ENCODE results near the gene SPSB3.

The SPSB3 gene

DNA sequence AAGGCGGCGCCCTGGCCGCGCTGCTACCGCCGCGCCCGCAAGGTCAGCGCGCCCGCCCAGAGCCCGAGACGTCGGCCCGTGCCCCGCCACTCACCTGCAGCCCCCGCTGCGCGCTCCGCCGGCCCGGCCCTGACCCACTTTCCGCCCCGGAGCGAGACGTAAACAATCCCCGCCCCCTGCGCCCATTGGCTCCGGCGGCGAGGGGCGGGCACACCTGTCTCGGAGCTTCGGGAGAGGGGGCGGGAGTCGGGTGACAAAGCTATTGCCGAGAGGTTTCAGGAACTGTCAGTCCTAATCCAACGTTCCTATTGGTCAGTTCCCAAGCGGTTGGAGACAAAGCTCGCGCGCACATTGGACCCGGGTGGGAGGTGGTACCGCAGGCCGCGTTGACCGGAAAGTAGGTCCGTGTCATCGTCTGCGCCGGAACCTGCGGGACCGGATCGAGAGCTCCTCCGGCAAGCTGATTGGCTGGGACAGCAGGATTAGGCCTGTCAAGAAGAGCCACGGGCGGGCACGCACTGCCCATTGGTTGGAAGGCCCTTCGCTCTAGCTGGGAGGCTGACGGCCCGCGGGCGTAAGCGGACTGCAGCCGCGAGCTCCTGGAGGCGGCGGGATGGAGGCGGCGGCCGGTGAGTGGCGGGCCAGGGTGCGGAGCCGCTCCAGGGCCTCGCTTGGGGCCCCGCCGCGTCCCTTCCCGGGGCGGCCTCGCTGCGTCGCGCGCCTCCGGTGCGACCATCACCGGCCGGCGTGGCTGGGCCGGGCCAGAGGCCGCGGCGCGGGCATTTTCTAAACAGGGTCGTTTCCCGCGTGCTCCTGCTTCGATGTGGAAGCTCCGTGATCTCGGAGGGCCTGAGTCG is at the start of gene SPSB3, which contains the start of gene NUBP2:
Gene SPSB3 (minus strand): TSS at position 164 of the 857 bp plus-strand sequence. CDS start 1,088 bp downstream, outside the sequence.
Gene NUBP2 (plus strand): TSS at position 553 of the 857 bp plus-strand sequence. CDS start 61 bp downstream, at position 614.
- H3K4me3 ChIP-seq (ENCODE audit: low read depth, low read length): peak within 1 kb of the TSS; percentile 76
- DNase-seq (ENCODE audit: low read depth): peak; percentile 100
- no peak for TF ChIP-seq CTCF (conservative IDR thresholded peaks at IDR 0.05; ENCODE audit: low read depth, low read length)

DNA sequence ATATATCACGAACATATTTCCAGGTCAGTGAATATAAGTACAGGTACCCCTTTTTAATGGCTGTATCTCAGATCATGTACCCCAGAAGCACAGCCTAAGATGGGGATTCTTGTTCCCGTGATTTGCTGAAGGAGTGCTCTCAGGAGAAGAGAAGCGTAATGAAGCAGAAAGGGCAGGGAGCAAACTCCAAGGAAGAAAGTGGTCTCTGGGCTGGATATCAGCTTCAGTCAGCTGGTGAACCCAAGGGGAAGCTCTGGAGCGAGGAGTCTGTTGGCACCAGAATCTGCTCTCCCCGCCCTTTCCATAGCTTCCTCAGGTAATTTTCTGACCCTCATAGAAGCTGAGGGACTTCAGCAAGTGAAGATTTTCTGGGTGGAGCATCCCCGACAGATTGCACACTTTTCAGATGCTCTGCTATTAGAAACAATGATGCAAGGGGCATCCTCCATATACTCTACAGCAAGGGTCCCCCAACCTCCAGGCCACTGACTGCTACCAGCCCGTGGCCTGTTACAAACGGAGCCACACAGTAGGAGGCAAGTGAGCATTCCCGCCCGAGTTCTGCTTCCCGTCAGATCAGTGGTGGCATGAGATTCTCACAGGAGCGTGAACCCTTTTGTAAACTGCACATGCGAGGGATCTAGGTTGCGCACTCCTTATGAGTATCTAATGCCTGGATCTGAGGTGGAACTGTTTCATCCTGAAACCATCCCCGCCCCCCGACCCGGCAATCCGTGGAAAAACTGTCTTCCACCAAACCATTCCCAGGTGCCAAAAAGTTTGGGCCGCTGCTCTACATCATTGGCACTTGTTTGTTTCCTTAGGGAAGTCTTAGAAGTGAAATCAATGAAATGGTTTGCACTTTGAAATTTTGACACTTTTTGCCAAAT is 49.1 kb upstream of the SPSB3 start:
- DNase-seq (ENCODE audit: low read depth): no peak
- H3K4me3 ChIP-seq (ENCODE audit: low read depth, low read length): no peak overlapping the region
- TF ChIP-seq CTCF (conservative IDR thresholded peaks at IDR 0.05; ENCODE audit: low read depth, low read length): no peak

GRCh38 chr16:1830213-1830612 is 47.8 kb upstream of the SPSB3 start:
- no peak for DNase-seq (ENCODE audit: low read depth)
- H3K4me3 ChIP-seq (ENCODE audit: low read depth, low read length): no peak overlapping the region
- TF ChIP-seq CTCF (conservative IDR thresholded peaks at IDR 0.05; ENCODE audit: low read depth, low read length): no peak

DNA sequence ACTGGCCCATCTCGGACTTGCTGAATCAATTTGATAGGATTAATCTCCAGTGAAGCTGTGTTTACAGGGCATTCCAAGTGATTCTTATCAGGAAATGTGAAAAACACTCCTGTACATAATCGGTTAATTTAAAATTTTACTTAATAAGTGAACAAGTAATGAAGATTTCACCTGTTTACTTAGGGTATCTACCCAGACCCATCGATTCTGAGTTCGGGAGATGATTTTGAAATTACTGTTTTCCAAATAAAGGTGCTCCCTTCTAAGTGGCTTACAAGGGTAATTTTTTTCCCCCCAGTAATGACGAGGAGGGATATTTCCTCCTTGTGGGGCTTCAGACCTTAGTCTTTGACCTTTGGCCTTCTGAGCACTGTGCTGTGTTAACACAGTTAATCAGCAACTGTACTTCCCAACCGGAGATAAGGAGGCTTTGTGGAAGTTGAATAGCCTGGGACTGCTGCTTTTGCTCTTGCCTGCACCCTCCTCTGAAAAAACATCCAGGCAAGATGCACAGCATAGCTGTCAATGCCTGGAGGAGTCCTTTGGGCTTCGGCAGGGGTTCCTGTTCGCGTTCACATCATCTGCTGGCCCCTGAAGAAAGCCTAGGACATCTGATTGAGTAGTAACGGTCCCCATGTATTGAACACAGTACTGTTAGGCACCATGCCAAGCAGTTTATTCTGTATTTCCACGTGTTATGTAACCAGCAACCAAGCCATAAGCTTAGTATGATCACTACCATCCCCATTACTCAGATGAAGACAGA is 46.5 kb upstream of the SPSB3 start:
- peak overlapping the region; percentile 9 for H3K4me3 ChIP-seq (ENCODE audit: low read depth, low read length)
- DNase-seq (ENCODE audit: low read depth): no peak
- TF ChIP-seq CTCF (conservative IDR thresholded peaks at IDR 0.05; ENCODE audit: low read depth, low read length): no peak

DNA sequence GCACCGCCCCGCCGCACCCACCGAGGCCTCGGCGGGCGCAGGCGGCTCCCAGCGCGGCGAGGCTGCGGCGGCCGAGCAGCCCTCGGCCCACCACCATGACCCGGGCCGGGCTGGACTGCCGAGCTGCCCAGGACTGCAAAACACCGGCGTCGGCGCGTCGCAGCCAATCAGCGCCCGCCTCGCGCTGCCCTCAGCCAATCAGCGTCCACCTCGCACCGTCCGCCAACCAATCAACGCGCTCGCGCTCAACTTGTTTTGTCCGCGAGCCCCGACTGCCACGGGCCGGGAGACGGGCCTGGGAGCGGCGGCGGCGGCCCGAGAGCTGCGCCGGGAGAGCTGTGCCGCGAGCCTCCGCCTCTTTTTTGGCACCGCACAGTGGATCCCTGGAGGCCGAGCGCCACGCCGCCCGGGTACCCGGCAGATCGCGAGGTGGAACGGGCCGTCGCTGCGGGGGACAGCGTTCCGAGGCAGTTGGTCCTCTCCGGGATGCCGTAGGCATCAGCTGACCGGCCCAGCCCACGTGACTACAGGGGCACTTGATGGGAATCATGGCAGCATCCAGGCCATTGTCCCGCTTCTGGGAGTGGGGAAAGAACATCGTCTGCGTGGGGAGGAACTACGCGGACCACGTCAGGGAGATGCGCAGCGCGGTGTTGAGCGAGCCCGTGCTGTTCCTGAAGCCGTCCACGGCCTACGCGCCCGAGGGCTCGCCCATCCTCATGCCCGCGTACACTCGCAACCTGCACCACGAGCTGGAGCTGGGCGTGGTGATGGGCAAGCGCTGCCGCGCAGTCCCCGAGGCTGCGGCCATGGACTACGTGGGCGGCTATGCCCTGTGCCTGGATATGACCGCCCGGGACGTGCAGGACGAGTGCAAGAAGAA is 44.6 kb upstream of the SPSB3 start, which contains the start of the genes FAHD1 and HAGH:
Gene FAHD1 (plus strand): TSS at position 516 of the 883 bp plus-strand sequence. CDS start 33 bp downstream, at position 549.
Gene HAGH (minus strand): TSS at position 135 of the 883 bp plus-strand sequence. CDS start 38 bp downstream, at position 97.
- peak; percentile 97 for DNase-seq (ENCODE audit: low read depth)
- peak within 1 kb of the TSS; percentile 100 for H3K4me3 ChIP-seq (ENCODE audit: low read depth, low read length)
- TF ChIP-seq CTCF (conservative IDR thresholded peaks at IDR 0.05; ENCODE audit: low read depth, low read length): no peak
